Karpas-422 (cell line): ENCODE results near the gene RBM46. TPM values are rescaled to one million over a fixed set of nuclear protein-coding genes. Genes with fewer than 3 reads are reported as not detected.

Source experiments
- DNase-seq: peaks from one replicate; pipeline ENCODE4 v3.0.0-alpha.2; 2015
- H2AFZ ChIP-seq: fragments of 200-600 bp; sonication (generic); 2 replicates; pipeline ENCODE4 v1.6.1; 2014; ENCODE audit warnings: antibody characterized with exemption, low read length, mixed read lengths
- H3K27ac ChIP-seq: fragments of 200-600 bp; sonication (generic); 2 replicates; pipeline ENCODE4 v1.5.1; 2014; ENCODE audit warnings: mild to moderate bottlenecking, low read length, moderate library complexity
- H3K27me3 ChIP-seq: fragments of 200-600 bp; sonication (generic); 2 replicates; pipeline ENCODE4 v1.6.1; 2014; ENCODE audit warnings: low read length, mixed read lengths
- H3K36me3 ChIP-seq: fragments of 200-600 bp; sonication (generic); 2 replicates; pipeline ENCODE4 v1.6.1; 2014; ENCODE audit warnings: low read length, mixed read lengths; ENCODE audit not compliant: insufficient read depth
- H3K4me1 ChIP-seq: fragments of 200-600 bp; sonication (generic); 2 replicates; pipeline ENCODE4 v1.6.1; 2014; ENCODE audit warnings: mild to moderate bottlenecking, low read length, mixed read lengths
- H3K4me2 ChIP-seq: fragments of 200-600 bp; sonication (generic); 2 replicates; pipeline ENCODE4 v1.6.1; 2014; ENCODE audit warnings: low read length, low read depth, mild to moderate bottlenecking; ENCODE audit not compliant: poor library complexity, severe bottlenecking
- H3K4me3 ChIP-seq: fragments of 200-600 bp; sonication (generic); 2 replicates; pipeline ENCODE4 v1.5.1; 2014; ENCODE audit warnings: mild to moderate bottlenecking, antibody characterized with exemption, low read length, mixed read lengths
- H3K79me2 ChIP-seq: fragments of 200-600 bp; sonication (generic); 2 replicates; pipeline ENCODE4 v1.6.1; 2014; ENCODE audit warnings: mild to moderate bottlenecking, low read length, mixed read lengths
- H3K9ac ChIP-seq: fragments of 200-600 bp; sonication (generic); 2 replicates; pipeline ENCODE4 v1.6.0; 2014; ENCODE audit warnings: low read length
- H3K9me2 ChIP-seq: fragments of 200-600 bp; sonication (generic), shearing (Covaris generic); replicated peaks from 2 replicates; pipeline ENCODE4 v1.6.0; 2014; ENCODE audit warnings: mild to moderate bottlenecking, low read length, moderate library complexity; ENCODE audit not compliant: insufficient read depth
- H3K9me3 ChIP-seq: fragments of 300-700, 200-600 bp; sonication (generic); 2 replicates; pipeline ENCODE4 v1.6.1; 2014; ENCODE audit warnings: low read length, mixed read lengths
- H4K20me1 ChIP-seq: fragments of 200-600 bp; sonication (generic); 2 replicates; pipeline ENCODE4 v1.6.1; 2014; ENCODE audit warnings: mild to moderate bottlenecking, antibody characterized with exemption, low read length, low read depth; ENCODE audit not compliant: insufficient read depth
- total RNA-seq: library from RNA; depleted of rRNA; stranded (reverse); fragments of >200 nt; shearing (Covaris generic); gene quantifications from 2 replicates; pipeline ENCODE4 v1.2.3, GENCODE V29; 2014; ENCODE audit warnings: low replicate concordance

RBM46 gene
- total RNA-seq, 1 experiment from 2014 or later, result not detected

DNA sequence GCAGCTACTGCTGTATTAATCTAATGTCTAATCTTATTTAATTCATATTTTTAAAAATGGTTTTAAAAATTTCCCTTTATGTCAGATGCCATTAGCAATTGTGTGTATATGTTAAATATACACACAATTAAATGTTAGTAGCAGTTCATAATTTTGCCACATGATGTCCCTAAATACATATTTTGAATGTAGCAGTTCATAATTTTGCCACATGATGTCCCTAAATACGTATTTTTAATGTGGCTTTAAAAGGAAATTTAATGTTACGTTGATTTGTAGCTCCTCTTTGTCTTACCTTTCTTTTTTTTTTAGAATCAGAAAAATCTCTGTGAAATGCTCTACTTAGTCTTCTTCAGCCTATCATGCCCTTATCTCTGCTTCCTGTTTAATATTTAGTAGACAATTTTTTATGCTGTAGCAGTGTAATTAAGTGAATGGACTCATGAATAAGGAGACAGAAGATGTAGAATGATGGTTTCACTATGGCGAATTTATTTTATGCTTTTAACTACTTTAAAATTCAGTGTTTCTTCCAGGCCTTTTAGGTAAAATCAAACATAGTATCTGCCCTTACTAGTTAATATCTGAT, 26.1 kb downstream of the RBM46 start:
- H3K27me3 ChIP-seq, result no peaks in the 10 kb centered on the region

DNA sequence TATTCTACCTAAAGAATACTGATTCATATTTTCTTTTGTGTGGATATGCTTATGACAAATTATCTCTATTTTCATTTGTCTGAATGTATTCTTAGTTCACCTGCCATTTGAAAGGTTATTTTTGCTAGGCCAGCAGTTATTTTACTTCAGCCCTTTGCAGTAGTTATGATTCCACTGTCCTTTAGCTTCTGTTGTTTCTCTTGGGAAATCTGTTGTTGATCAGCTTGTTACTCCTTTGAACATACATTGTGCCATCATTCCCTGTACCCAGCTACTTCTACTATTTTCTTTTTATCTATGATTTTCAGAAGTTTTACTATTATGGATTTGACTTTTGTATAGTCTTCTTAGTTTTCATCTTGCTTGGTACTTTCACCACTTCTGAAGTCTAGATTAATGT, 37.2 kb downstream of the RBM46 start:
- H3K9me3 ChIP-seq, result no peaks in the 10 kb centered on the region
- H3K4me2 ChIP-seq, result no peak overlapping the region
- DNase-seq, result no peak
- H3K36me3 ChIP-seq, result no peaks in the 10 kb centered on the region
- no peaks in the 10 kb centered on the region for H3K27me3 ChIP-seq
- no peaks in the 10 kb centered on the region for H3K79me2 ChIP-seq
- H3K27ac ChIP-seq, result no peak overlapping the region
- no peaks in the 10 kb centered on the region for H3K9me2 ChIP-seq
- H4K20me1 ChIP-seq, result no peaks in the 10 kb centered on the region
- no peak overlapping the region for H3K9ac ChIP-seq
- H3K4me1 ChIP-seq, result no peaks in the 10 kb centered on the region
- H3K4me3 ChIP-seq, result no peak overlapping the region
- no peak overlapping the region for H2AFZ ChIP-seq

More for the DNA sequence above, 26.1 kb downstream of the RBM46 start:
- no peaks in the 10 kb centered on the region for H4K20me1 ChIP-seq
- H3K9me2 ChIP-seq, result no peaks in the 10 kb centered on the region
- no peaks in the 10 kb centered on the region; the same call in 1 of the 2 replicates for H3K4me1 ChIP-seq
- no peak overlapping the region for H2AFZ ChIP-seq
- H3K27ac ChIP-seq, result no peak overlapping the region
- DNase-seq, result peak; percentile 86
- H3K4me2 ChIP-seq, result peak overlapping the region; percentile 23
- no peaks in the 10 kb centered on the region for H3K79me2 ChIP-seq
- no peak overlapping the region for H3K9ac ChIP-seq
- no peaks in the 10 kb centered on the region for H3K36me3 ChIP-seq
- no peak overlapping the region for H3K4me3 ChIP-seq
- H3K9me3 ChIP-seq, result no peaks in the 10 kb centered on the region

DNA sequence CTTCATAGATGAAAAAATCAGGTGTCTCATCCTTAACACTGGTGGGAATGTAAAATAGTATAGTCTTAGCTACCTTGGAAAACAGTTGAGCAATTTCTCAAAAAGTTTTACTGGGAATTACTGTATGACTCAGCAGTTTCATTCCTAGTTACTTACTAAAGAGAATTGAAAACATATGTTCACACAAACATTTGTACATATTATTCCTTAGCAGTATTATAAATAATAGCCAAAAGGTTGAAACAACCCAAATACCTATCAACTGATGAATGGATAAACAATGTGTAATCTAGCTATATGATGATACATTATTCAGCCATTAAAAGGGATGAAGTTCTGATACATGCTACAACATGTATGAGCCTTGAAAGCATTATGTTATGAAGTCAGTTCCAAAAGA, 41.7 kb downstream of the RBM46 start:
- H3K9ac ChIP-seq, result no peak overlapping the region
- no peaks in the 10 kb centered on the region for H3K9me2 ChIP-seq
- no peak overlapping the region for H3K4me2 ChIP-seq
- no peak overlapping the region for H3K4me3 ChIP-seq
- no peaks in the 10 kb centered on the region for H3K36me3 ChIP-seq
- H4K20me1 ChIP-seq, result no peaks in the 10 kb centered on the region
- H3K4me1 ChIP-seq, result no peaks in the 10 kb centered on the region
- H3K27ac ChIP-seq, result no peak overlapping the region
- H3K27me3 ChIP-seq, result no peaks in the 10 kb centered on the region
- H3K79me2 ChIP-seq, result no peaks in the 10 kb centered on the region
- H2AFZ ChIP-seq, result no peak overlapping the region
- no peaks in the 10 kb centered on the region for H3K9me3 ChIP-seq
- DNase-seq, result no peak

DNA sequence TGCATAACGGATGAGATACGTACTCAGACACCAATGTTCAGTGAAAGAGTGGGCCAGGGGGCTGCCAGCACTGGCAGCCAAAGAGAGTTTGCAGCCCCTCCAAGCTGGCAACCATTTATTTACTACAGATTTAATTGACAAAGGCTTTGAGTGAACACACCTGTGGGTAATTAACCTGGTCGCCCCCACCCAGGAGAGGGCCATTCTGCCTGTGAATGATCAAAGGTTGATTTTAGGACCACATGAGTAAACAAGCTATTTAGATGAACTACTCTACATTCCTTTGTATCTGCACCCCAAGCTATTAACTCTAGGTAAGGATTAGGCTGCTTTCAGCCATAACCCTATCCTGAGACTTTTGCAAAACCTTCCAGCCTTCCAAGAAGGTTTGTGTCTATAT, 55.0 kb downstream of the RBM46 start:
- H4K20me1 ChIP-seq, result no peaks in the 10 kb centered on the region
- no peak overlapping the region for H3K4me2 ChIP-seq
- H3K79me2 ChIP-seq, result no peaks in the 10 kb centered on the region
- H3K9ac ChIP-seq, result no peak overlapping the region
- no peaks in the 10 kb centered on the region for H3K36me3 ChIP-seq
- no peak overlapping the region for H3K27ac ChIP-seq
- no peaks in the 10 kb centered on the region for H3K27me3 ChIP-seq
- H3K4me3 ChIP-seq, result no peak overlapping the region
- DNase-seq, result no peak
- H3K9me3 ChIP-seq, result no peaks in the 10 kb centered on the region
- H3K9me2 ChIP-seq, result 0 out of 2 replicates have a peak, but pooled peaks cover 4% of the 10 kb centered on the region
- no peaks in the 10 kb centered on the region for H3K4me1 ChIP-seq
- no peak overlapping the region for H2AFZ ChIP-seq

DNA sequence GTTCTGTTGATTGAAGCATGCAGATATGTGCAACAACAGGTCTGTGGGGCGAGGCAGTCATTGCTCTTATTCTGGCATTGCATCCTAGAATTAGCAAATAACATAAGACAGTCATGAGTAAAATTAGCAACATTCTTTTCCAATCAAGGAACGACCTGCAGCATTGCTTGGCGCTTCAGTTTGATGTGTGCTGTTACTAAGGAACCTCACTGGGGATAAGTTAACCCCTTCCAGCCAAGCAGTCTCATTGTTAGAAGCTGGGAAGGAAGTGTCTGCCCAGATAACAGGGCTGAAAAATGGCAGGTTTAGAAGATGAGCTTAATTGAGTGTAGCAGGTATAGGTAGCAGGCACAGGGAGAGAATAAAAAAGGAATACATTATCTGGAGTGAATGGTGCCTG, 55.4 kb downstream of the RBM46 start:
- H4K20me1 ChIP-seq, result no peaks in the 10 kb centered on the region
- no peak overlapping the region for H3K4me2 ChIP-seq
- H3K4me1 ChIP-seq, result no peaks in the 10 kb centered on the region
- H3K9ac ChIP-seq, result no peak overlapping the region
- no peak overlapping the region for H3K4me3 ChIP-seq
- no peaks in the 10 kb centered on the region for H3K79me2 ChIP-seq
- no peaks in the 10 kb centered on the region for H3K27me3 ChIP-seq
- no peaks in the 10 kb centered on the region for H3K9me3 ChIP-seq
- no peak overlapping the region for H3K27ac ChIP-seq
- 0 out of 2 replicates have a peak, but pooled peaks cover 4% of the 10 kb centered on the region for H3K9me2 ChIP-seq
- DNase-seq, result no peak
- no peak overlapping the region for H2AFZ ChIP-seq
- no peaks in the 10 kb centered on the region for H3K36me3 ChIP-seq

DNA sequence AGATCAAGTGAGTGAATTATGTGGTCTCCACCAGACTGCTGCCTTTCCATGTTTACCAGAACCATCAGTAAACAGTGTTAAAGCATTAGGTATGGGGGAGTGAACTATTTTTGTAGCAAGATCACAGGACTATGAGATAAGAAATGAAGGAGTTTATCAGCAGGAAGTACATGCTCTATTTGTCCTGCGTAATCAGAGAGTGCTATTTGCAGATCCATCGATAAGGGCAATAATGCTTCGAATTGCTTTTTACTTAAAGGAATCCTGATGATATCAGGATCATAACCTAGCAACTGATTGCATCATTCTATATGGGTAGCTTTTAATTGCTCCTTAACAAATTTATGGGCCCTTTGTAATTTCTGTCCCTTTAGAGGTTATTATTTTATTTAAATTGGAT, 57.1 kb downstream of the RBM46 start:
- DNase-seq, result no peak
- Histone ChIP-seq H3K9me2 (0 out of 2 replicates have a peak, but pooled peaks cover 4% of the 10 kb centered on the region), H3K9ac (no peak overlapping the region), H3K79me2 (no peaks in the 10 kb centered on the region), H3K27me3 (no peaks in the 10 kb centered on the region), H3K27ac (no peak overlapping the region), H2AFZ (no peak overlapping the region), H3K4me1 (no peaks in the 10 kb centered on the region), H3K4me3 (no peak overlapping the region), H3K4me2 (no peak overlapping the region), H4K20me1 (no peaks in the 10 kb centered on the region), H3K36me3 (no peaks in the 10 kb centered on the region), H3K9me3 (no peaks in the 10 kb centered on the region)

DNA sequence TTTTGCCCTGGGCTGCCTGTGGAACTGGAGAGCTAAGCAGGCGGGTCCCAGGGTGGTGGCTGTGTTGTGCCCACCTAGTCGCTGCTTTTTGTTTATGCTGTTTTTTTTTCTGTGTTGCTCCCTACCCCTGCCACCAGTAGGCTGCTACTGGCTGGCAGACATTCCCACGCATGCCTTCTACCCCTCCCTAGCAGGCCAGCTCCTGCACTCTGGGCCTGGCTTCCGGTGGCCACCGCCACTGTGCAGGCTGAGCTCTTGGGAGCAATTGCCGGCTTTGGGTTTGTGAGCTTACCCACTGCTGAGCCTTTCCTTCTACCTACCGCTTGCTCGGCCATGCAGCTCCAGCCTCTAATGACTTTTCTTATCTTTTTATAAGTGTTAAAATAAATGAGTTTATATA, 57.6 kb downstream of the RBM46 start:
- H3K9me3 ChIP-seq, result no peaks in the 10 kb centered on the region
- H3K27me3 ChIP-seq, result no peaks in the 10 kb centered on the region
- no peak for DNase-seq
- no peaks in the 10 kb centered on the region for H3K36me3 ChIP-seq
- no peak overlapping the region for H3K4me2 ChIP-seq
- no peaks in the 10 kb centered on the region for H4K20me1 ChIP-seq
- no peak overlapping the region for H3K4me3 ChIP-seq
- H3K9me2 ChIP-seq, result 0 out of 2 replicates have a peak, but pooled peaks cover 4% of the 10 kb centered on the region
- no peak overlapping the region for H3K9ac ChIP-seq
- H3K4me1 ChIP-seq, result no peaks in the 10 kb centered on the region
- H2AFZ ChIP-seq, result no peak overlapping the region
- H3K79me2 ChIP-seq, result no peaks in the 10 kb centered on the region
- H3K27ac ChIP-seq, result no peak overlapping the region

DNA sequence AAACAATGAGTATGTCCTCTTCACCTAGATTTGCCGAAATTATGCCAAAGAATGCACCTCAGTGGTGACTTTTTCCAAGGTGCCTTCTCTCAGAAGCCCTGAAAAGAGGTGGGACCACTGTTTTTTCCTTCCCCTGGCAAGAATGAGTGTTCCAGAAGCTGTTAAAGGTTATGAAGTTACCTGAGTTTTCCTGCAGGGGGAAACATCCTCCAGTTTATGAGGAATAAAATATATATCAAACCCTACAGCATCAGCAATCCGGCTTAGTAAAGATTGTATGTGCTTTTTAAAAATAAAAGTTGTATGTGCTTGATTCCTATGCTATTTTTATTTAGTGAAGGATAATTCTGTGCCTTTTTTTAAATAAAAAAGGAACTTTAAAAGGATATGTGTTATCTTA, 73.3 kb downstream of the RBM46 start:
- Histone ChIP-seq H3K36me3 (no peaks in the 10 kb centered on the region), H3K4me2 (no peak overlapping the region), H3K9me3 (no peaks in the 10 kb centered on the region), H3K9ac (no peak overlapping the region), H3K27me3 (0 out of 2 replicates have a peak, but pooled peaks cover 2% of the 10 kb centered on the region), H2AFZ (no peak overlapping the region), H3K9me2 (no peaks in the 10 kb centered on the region), H3K27ac (no peak overlapping the region), H3K79me2 (no peaks in the 10 kb centered on the region), H3K4me3 (no peak overlapping the region), H4K20me1 (no peaks in the 10 kb centered on the region), H3K4me1 (no peaks in the 10 kb centered on the region)
- peak; percentile 68 for DNase-seq
